GM21447 (cell line): ENCODE data around the gene FMNL3.
"Not testable (repeated sequence)": the region's sequence is repeated elsewhere in the genome, so short reads cannot be mapped to it uniquely, and the experiment has no call there.

Experiments used
- ATAC-seq: cut with Tn5 transposase; IDR thresholded peaks from one replicate; pipeline ENCODE4 v1.9.1; 2021; ENCODE audit not compliant: unreplicated experiment

Gene FMNL3

DNA sequence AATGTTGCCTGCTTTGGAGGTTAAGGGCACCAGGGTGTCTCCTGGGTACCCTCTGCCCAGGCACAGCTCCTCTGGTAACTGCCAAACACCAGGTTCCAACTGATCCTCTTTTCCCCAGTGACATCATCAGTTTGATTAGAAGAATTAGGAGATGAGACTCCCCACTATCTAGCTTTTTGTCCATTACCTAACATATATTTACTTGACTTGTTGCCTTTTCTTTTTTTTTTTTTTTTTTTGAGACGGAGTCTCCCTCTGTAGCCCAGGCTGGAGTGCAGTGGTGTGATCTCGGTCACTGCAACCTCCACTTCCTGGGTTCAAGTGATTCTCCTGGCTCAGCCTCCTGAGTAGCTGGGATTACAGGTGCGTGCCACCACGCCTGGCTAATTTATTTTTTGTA lies 101.7 kb downstream of the FMNL3 start, which contains the start of gene FAM186B:
FAM186B (minus strand) TSS at position 101 of the 400 bp plus-strand sequence. CDS start 162 bp downstream, outside the sequence.
- not testable (repeated sequence) for ATAC-seq

DNA sequence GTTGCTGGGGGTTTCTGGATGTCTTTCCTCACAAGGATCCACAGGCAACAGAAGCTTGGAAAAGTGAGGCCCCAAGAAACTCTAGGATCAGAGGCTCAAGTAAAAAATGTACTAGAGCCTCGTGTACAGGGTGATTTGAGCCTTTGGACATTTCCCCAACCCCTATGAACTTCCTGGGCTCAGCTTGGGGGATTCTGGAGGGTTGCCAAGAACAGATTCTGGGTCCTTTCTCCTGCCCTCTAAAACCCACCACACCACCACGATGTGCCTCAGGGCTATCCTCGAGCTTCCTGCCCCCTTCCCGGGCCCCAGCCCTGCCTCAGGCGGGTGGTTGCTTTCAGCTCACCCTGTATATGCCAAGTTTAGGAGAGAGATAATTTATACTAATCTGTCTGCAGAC lies 102.3 kb downstream of the FMNL3 start:
- no peak for ATAC-seq

DNA sequence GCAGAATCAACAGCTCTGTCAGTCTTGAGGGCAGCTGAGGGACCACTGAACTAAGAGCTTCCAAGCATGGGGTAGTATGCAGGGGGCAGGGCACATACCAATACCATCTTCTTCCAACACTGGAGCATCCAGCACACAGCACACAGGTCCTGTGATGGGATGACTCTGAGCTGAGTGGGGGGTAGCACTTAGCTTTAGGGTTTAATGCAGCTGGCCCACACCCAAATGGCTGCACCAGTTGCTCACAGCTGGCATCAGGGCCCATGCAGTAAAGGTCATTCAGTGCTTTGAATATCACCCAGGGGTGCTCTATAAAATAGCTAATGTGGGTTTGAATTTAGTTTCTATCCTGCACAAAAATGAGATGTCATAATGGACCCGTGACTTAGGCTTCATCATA lies 103.5 kb downstream of the FMNL3 start:
- no peak for ATAC-seq

DNA sequence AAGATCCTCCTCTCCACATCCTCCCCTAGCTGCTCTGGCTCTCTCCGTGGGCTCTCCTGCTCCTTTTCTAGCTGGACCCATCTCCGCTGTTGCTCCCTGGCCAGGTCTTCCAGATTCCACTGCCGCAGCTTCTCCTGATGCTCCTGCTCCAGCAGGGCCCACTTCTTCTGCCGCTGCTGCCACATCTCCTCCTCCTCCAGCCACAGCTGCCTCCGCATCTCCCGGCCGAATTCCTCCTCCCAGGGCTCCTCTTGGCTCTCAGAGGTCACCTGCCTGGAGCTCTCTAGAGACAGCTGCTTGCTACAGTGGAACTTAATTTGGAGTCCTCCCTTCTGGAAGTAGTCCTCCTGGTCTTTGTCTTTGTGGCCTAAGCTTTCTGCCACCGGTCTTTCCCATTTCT lies 107.2 kb downstream of the FMNL3 start:
- no peak for ATAC-seq

DNA sequence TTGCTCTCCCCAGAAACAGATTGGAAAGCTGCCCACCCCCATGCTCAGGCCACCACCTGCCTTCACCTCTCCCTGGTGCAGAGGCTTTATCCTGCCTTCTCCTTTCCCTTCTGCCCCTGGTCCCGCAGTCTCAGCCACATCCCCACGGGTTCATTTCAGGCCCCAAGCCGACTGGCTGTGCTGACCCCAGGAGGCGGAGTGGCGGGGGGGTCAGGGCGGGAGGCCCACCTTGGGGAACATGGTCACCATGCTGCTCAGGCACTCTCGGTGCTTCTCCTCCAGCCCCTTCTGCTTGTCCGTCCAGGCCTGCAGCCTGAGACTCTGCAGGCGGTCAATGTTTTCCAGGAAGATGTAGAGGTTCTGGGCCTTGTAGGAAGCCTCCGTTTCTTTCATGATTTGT lies 108.7 kb downstream of the FMNL3 start:
- no peak for ATAC-seq

DNA sequence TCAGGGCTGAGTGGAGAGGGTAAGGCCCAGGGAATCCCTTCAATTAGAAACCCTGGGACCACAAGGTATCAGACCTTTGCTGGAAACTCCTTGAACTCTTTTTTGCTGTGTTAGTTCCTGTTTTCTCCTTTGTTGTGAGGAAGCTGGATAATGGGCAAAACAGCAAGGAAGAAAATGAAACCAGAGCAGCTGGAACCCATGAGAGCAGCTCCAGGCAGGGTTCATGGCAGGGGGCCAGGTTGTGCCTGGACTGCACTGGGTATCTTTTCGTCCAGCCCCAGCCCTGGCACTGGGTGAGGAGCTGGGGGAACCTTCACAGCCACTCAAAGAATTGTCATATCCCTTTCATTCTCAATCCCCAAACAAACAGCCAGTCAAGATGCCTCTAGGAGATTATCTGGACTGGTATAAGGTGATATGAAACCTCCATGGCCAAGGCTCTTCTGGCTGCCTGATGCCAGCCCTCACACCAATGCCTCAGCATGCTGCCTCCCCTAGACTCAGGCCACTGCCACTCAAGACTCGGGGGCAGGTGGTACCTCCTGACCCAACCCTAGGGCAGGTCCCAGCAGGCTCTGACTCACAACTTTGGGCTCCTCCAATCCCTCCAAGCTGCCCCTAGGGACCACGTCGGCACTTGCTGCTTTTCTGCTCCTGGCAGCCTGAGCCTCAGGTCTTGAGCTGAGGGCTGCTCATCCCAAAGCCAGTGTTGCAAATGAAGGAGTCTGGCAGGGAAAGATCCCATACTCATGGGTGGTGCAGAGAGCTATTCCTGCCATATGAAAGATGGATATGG lies 118.3 kb downstream of the FMNL3 start:
- no peak for ATAC-seq

DNA sequence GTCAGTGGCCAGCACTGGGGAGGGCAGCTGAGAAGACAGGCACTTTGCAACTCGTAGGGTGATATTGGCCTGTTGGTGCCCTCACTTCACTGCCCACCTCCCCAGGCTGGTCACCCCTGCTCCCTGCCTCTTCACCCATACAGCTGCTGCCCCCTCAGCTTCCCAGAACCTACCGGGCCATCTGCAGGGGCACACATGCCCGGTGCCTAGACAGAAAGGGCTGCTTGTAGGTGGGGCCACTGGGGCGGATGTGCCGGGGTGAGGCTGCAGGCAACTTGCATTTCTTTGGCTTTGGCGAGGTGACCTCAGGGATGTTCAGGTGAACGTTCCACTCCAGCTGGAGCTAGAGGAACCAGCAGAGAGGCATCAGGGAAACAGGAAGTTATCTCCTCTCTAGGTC lies 118.9 kb downstream of the FMNL3 start:
- no peak for ATAC-seq

DNA sequence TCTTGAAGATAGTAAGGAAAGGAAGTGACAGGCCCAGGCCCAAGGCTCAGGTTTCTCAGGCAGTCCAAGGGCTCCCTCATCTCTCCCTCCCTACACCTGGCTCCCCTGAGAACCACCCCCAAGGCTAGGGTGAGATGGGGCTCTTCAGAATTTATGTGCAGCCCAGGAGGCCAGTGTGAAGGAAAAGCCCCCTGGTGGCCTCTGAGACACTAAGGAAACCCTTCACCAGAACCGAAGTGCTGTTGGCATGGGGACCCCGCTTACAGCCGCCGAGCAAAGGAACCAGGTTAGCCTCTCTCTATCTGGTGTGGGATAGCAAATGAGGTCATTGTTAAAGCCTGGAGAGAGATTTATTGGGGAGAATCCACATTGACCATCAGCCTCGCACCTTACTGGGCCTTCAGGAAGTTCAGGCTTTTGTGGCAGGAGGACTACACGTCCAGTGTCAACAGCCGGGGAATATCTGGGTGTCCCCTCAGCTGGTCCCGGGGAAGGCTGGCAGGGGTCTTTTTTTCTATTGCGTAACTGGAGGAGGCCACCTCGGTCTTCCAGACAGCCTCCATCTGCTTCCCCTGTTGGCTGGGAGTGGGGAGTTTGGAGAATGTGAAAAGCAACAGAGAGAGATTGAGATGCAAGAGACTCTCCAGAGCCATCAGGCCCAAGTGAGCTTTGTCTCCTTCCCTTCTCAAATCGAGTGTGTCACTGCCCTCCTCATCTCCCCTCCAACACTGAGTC lies 119.9 kb downstream of the FMNL3 start:
- no peak for ATAC-seq
